ENCODE results near the gene NT5M.

Gene NT5M

GRCh38 chr17:17395885-17396284 lies 92.7 kb downstream of the NT5M start:
- no peak for DNase-seq

Data from right hindlimb (tissue), 1 donor.